GM19043 (cell line): ENCODE data around the gene TXK.
A peak's percentile ranks its signal among the peaks of the same experiment; 100 is the strongest.

ENCODE experiments used
- ATAC-seq: cut with Tn5 transposase; IDR thresholded peaks from one replicate; pipeline ENCODE4 v1.9.1; 2021; ENCODE audit warnings: low read depth; ENCODE audit not compliant: unreplicated experiment

The TXK gene

DNA sequence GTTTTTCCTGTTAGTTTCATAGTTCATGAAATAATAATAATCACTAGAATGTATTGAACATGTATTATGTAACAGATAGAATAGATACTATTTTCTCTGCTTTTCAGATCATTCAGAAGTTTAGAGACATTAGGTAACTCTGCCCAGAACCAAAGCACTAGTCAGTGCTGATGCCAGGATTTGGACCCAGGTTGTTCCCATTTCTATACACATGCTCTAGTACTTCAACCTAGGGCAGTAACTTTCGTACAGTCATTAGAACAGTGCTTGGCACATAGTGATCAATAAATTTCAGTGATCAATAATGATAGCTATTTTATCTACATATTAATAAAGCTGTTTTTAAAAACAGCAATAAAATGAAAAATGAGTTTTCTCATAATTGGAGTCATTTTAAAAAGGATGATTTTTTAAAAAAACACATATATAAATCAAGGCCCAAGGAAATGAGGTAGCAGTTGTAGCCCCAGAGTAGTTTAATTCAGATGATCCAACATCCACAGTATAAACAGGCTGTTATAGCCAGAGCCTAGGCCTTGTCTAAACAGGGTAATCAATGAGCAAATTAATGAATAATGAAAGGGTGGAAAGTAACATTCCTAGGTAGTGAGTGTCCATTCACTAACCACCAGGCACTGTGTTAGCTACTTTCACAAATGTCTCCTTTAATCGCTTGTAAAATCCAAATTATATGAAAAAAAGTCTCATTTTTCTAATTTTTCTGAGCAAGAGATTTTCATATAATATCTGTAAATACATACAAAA, 25.6 kb downstream of the TXK start:
- ATAC-seq, result no peak

DNA sequence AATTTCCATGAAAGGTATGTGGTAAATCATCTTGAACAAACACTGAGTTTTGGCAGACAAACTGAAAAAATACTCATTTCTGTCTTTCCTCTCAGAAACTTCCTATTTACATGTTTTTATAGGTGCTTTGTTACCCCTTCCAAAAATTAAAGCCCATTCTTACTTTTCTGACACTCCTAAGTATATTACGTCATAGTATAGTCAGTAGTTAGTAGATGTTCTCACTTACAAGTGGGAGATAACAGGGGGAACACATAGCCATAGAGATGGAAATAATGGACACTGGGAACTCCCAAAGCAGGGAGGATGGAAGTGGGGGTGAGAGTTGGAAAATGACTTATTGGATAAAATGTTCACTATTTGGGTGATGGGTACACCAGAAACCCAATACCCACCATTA, 28.8 kb downstream of the TXK start:
- no peak for ATAC-seq

DNA sequence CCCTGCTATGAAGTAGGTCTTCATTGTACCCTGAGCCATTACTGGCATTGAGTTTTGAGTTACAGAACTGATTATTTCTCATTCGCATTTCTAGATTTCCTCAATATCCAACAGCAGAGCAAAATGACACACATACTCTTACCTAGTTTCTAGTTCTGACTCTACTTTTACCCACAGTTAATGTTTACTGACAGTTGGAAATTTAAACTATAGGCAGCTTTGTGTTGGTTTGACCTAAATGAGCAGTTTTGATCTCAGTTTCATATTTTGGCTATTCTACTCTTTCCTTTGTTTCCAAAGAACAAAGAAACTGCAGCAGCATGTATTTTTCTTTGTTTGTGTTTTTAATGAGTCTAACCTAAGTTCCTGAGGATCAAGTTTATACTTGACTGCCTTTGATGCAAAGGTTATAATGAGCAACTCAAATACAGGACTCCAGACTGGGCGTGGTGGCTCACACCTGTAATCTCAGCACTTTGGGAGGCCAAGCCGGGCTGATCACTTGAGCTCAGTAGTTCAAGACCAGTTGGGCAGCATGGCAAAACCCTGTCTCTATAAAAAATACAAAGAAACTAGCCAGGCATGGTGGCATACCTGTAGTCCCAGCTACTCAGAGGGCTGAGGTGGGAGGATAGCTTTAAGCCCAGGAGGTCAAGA, 30.4 kb downstream of the TXK start:
- ATAC-seq, result peak; percentile 67

DNA sequence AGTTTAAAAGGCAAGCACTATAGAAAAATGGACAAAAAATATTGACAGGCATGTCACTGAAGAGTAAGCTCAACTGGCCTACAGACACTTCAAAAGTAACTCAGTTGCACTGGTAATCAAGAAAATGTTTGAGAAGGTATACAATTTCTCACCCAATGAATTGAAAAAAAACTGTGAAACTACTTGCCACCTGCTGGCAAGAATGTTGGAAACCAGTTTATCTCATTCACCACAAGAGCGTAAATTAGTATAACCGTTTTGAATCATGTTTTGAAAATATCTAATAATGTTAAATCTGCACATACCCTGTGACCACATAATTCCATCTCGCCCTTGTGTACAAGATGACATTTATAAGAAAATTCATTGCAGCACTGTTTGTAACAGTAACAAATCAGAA, 31.7 kb downstream of the TXK start:
- ATAC-seq, result no peak

DNA sequence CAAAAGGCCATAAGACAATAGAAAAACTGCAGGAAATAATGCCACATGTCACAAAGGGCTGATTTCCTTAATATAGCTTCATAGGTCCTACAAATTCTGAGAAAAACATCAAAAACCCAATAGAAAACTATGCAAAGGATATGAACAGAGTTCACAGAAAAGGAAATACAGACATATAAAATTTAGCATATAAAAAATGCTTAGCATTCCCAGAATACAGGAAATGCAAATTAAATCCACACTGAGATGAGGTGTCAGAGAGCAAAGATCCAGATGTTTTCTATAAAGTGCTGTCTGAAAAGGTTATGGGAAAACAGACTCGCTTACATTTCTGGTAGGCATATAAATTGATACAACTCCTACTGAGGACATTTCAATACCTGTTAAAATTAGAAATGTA, 33.8 kb downstream of the TXK start:
- ATAC-seq, result no peak

DNA sequence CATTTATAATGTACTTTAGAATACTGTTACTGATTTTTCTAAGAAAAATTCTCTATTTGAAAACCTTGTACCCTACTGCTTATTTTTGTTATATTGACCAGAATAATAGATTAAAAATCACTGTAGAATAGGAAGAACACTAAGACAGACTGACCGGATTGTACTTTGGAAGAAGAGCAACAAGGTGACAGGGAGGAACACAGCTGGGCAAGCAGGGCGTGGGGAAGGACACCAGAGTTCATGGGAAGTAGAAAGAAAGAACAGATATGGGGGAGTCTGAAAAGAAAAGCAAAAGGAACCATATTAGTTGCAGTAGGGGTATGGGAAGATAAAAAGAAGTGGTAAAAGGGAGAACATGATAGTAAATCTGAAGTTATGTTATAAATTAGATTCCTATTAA, 38.6 kb downstream of the TXK start:
- ATAC-seq, result no peak

DNA sequence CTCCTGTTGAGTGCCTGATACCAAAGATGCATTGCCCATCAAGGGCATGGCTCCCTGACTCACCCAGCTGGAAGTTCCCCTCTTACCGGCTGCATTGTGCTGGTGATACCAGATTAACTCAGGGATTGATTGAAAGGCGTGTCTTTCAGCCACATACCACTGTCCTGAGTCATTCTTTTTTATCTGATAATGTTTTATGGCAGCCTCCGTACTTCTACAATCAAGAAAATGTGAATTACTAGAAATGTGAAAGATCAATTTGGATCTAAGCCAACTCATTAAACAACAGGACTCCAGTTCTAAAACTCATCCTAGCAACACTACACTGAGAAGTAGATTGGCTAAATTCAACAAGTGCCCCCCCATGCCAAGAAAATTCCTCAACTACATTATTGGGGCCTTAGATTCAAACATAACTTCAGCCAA, 40.0 kb downstream of the TXK start:
- ATAC-seq, result no peak

DNA sequence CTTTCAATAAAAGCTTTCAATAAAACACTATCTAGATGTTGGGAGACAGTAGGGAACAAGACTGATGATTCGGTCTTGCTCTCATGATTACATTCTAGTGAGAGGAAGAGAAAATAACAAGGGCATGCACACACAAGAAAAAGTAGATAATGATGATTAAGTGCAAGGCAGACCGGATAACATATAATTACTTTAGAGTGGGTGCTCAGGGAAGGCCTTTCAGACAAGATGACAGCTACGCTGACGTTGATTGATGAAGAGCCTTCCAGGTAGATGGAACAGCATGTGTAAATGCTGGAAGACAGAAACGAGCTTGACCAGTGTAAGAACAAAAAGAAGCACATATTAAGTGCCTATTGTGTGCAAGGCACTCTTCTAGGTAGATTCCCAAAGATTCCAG, 43.4 kb downstream of the TXK start:
- no peak for ATAC-seq

DNA sequence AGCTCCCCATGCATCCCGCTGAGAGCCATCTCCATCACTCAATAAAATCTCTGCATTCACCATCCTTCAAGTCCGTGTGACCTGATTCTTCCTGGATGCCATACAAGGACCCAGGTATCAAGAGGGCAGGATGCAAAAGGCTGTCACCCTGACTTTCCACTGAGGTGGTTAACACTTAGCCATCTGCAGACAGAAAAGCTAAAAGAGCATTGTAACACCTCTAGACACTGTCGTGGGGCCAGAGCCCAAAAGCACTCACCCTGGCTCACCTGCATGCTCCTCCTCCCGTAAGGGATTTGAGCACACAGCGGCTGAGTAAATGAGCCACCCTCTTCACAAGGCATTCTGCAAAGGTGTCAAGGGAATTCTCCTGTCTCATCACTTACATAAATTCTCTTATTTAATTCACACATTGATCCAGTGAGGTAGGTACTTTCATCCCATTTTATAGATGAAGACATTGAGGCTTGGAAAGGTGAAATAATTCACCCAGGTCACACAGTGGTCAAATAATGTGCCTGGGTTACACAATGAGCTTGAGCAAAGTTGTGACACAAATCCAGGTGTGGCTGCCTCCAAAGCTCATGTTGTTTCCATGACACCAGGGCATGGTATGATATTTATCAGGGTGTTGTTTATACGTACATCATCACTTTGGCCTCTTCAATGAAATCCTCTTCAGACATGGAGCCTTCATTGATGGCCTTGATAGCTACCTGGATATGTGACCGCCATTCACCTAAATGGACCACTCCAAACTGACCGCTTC, 48.0 kb downstream of the TXK start:
- ATAC-seq, result no peak

DNA sequence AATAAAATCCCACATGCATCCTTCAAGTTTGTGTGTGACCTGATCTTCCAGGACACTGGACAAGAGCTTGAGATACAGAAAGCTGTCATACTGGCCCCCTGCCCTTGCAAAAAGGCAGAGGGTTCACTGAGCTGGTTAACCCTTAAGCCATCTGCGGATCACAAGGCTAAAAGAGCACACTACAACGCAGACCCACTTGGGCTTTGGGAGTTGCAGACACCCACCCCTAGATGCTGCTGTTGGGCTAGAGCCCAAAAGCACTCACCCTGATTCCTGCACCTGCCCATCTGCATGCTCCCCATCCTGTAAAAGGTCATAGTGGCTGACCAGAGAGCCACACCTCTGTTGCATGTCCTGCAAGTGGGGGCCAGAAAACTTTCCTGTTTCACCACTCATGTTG, 51.1 kb downstream of the TXK start:
- ATAC-seq, result no peak

DNA sequence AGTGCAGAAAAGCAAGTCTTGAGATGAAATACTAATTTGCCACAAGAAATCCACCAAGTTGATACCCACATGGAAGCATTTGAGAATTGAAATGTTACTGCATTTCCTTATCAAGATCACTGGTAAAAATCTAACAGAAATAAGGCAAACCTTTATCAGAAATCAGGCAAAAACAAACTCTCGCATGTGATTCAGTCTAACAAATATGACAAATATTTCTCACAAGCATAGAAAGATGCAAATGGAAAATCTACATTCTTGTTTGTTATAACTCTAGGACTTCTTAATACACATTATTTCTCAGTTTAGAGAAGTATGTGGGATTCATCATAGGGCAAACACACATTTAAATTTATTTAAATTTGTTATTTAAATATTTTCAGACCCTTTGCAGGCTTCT, 52.9 kb downstream of the TXK start:
- no peak for ATAC-seq

DNA sequence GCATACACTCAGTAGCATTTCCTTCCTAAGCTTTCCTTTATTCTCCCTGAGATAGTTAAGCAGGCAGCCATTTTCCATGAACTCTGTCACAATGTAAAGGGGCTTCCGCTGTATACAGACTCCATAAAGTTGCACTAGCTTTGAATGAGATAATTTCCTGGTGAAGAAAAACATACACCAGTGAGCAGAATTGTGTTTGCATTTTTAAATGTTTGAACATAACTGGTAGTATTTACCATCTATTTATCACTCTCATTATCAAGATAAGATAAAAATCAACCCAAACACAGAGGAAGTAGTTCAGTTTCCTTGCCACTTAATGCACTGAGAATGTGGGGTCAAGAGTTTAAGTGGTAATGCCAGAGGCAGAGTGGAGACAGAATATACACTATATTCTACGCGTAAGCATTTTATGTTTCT, 54.1 kb downstream of the TXK start:
- ATAC-seq, result no peak

DNA sequence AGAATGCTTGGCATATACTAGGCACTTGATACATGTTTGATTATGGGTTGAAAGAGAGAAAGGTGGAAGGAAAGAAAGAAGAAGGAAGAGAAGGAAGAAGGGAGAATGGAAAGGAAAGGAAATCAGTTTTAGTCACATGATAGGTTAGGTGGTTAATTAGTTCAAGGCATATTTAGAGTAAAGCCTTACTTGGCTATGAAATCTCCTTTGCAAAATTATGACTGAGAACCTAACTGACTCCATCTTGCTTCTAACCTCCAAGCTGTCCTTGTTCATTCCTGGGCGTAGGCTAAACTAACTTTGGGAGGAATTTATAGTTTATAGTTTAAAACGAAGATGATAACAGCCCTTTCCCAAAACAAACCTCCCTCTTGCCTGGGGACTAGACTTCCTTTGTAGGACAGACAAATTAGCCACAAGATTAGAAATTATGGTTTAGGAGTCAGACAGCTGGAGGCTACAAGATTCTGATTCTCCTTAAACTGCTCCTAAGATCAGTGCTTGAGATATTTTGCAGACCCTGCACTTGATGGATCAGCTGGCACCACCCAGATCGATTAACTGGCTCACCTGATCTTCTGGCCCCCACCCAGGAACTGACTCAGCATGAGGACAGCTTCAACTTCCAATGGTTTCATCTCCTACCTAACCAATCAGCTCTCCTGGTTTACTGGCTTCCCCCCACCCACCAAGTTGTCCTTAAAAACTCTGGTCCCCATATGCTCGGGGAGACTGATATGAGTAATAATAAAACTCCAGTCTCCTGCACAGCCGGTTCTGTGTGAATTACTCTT, 55.0 kb downstream of the TXK start:
- ATAC-seq, result no peak

DNA sequence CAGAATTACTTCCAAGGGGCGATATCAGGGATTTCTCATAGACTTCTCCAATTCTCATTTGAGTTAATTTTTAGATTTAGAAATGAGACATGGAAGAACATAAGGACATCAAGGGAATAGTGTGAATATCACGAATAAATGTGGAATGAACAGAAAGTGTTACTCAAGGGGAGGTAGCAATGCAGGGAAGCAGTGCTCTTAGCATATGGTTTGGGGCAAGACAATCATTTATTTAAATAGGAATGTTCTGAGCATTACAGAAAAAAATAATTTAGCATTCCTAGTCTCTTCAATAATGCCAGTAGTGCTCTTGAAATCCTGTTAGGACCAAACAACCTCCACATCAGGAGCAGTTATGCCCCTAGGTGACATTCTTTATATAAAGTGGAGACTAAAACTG, 55.6 kb downstream of the TXK start:
- no peak for ATAC-seq

DNA sequence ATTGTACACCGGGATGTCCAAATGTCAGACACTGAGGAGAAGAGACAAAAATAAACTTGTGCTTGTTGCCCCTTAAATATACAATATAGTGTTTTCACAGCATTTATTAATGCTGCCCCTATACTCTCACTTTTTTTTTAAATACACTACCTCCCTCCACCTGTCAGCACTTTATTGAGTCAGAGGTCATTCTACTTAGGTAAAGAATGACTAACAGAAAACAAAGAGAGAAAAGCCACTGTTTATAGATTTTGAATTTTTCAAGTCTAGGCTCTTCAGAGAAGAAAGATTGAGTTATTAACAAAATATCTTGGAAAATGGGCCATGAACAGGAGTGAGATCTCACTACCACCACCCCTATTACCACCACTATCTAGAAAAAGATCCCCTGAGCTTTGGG, 59.4 kb downstream of the TXK start:
- no peak for ATAC-seq

DNA sequence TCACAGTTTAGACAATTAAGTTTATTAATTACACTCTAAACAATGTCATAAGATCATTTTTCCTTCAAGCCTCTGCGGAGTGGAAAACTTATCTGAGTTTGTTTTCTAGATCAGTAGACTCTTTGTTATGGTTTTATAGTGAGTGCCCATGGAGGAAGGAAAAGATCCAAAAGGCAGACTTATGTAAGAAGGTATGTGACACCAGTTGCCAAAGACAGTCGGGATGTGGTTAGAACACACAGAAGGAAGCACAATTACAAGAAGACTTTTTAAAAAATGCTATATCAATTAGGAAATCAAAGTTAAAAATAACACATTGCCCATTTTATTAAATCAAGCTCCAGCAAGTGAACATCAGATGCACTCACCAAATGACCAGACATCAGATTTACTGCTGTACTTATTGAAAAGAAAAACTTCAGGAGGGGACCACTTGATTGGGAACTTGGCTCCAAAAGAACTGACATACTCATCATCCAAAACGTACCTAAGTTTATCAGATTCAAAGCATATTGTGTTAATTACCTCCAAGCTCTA, 60.4 kb downstream of the TXK start:
- no peak for ATAC-seq

DNA sequence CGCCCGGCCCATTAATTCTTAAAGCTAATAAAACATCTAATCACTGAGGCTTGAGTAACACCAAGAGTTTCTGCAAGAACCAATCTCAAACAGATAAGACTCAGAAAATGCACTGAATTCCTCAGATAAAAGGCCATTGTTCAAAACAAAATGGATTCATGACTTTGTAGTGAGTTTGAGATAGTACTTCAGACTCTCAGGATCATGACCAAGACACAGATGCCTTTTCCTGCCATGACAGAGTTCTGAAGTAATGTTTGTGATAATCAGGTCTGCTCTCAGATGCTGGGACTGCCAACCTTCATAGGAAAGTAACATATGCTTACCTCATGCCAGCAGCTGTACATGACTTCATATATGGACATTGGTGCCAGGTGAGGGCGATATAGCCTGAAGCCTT, 62.9 kb downstream of the TXK start:
- ATAC-seq, result no peak

DNA sequence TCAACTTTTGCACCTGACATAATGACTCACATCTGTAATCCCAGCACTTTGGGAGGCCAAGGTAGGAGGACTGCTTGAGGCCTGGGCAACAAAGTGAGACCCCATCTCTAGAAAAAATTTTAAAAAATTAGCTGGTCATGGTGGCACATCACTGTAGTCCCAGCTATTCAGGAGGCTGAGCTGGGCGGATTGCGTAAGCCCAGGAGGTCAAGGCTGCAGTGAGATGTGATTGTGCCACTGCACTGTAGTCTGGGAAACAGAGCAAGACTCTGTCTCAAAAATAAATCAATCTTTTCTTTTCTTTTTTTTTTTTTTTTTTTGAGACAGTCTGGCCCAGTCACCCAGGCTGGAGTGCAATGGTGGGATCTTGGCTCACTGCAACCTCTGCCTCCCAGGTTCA, 65.0 kb downstream of the TXK start:
- ATAC-seq, result no peak

DNA sequence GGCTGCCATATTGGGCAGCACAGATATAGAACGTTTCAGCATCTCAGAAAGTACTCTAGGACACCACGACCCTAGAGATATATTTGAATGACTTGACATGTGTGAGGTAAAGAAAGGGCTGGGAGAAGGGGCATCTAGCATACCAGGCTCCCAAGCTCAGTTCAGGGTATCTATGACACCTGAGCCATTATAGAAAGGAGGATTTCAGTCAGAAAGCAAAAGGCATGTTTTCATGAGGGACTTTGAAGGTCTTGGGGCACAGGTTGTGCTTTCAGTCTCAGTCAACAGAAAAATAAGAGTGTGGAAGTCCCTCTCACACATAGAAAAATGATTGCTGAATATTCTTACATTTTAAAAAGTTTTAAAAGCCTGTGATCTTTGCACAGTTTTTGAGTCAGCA, 65.9 kb downstream of the TXK start:
- no peak for ATAC-seq

DNA sequence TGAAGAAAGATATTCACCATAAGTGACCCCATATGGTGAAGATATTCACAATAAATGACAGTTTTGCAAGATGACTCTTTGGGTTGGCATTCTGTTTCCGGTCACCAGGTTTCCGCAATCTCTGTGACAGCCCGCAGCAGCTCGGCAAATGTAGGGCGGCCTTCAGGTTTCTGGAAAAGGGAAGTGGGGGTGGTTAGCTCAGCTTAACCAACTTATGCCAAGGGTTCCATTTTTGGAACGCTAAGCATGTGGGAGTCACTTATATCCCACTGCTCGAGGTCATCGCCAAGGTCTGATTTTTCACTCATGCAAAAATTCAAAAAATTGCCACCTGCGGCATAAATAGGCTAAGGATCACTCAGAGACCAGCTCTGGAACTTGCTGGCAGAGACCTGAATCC, 66.5 kb downstream of the TXK start:
- ATAC-seq, result no peak

DNA sequence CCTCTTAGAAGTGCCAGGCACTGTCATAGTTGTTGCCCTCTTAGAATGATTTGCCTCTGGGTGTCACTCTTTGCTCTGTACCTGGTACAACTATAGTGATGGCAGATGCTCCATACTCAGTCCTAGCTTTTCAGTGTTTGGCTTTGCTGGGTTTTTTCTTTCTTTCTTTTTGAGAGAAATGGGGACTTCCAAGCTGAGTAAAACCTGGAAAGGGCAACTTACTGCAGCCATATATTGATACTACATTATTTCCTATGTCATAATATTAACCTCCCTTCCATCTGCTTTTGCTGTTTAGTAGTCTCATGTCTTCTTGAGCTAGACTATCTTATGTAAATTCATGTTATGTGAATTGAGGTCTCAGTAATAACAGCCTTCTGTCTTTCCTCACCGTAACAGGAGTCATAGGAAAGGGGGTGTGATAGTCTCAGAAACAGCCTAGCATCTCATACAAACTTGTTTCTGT, 68.4 kb downstream of the TXK start:
- ATAC-seq, result peak; percentile 48
